Activated naive CD8-positive, alpha-beta T cell treated with anti-CD3 and anti-CD28 coated beads for 36 hours (primary cell): ENCODE data around the gene C1orf159. TPM values are rescaled to one million over a fixed set of nuclear protein-coding genes. Genes with fewer than 3 reads are reported as not detected.
"Not testable (repeated sequence)": the region's sequence is repeated elsewhere in the genome, so short reads cannot be mapped to it uniquely, and the experiment has no call there.

ENCODE experiments used
- DNase-seq: peaks from one replicate; pipeline ENCODE4 v3.0.0; 2021
- H3K27ac Mint-ChIP-seq: one replicate; pipeline ENCODE4 v1.8.0; 2022; ENCODE audit warnings: mild to moderate bottlenecking, moderate library complexity, mixed read lengths
- H3K27me3 Mint-ChIP-seq: one replicate; pipeline ENCODE4 v1.8.0; 2022; ENCODE audit warnings: mild to moderate bottlenecking, mixed read lengths
- H3K36me3 Mint-ChIP-seq: one replicate; pipeline ENCODE4 v1.8.0; 2021; ENCODE audit warnings: mild to moderate bottlenecking, mixed read lengths
- H3K4me1 Mint-ChIP-seq: one replicate; pipeline ENCODE4 v1.8.0; 2021; ENCODE audit warnings: mixed read lengths
- H3K4me3 Mint-ChIP-seq: one replicate; pipeline ENCODE4 v1.8.0; 2022; ENCODE audit warnings: mild to moderate bottlenecking, moderate library complexity, mixed read lengths
- H3K9me3 Mint-ChIP-seq: one replicate; pipeline ENCODE4 v1.8.0; 2022; ENCODE audit warnings: mixed read lengths
- total RNA-seq, 2 experiments: library from RNA; stranded (reverse); gene quantifications; one replicate each; pipeline ENCODE4 v1.2.3, GENCODE V29; 2021

C1orf159 gene
- total RNA-seq, 2 experiments from 2014 or later: 18.9 to 19.0 TPM

- peaks cover 4% of the 10 kb centered on the region for H3K36me3 Mint-ChIP-seq
- H3K4me1 Mint-ChIP-seq: peaks cover 15% of the 10 kb centered on the region
- no peaks in the 10 kb centered on the region for H3K9me3 Mint-ChIP-seq
- H3K27me3 Mint-ChIP-seq: no peaks in the 10 kb centered on the region
- no peak overlapping the region for H3K27ac Mint-ChIP-seq
- DNase-seq: peak; percentile 88
- H3K4me3 Mint-ChIP-seq: peak overlapping the region; percentile 74
These were observed 46.7 kb downstream of the C1orf159 start for GRCh38 chr1:1069056-1069710.

GRCh38 chr1:1068517-1069055 is 47.3 kb downstream of the C1orf159 start:
- peak overlapping the region; percentile 74 for H3K4me3 Mint-ChIP-seq
- no peak overlapping the region for H3K27ac Mint-ChIP-seq
- no peaks in the 10 kb centered on the region for H3K9me3 Mint-ChIP-seq
- peak; percentile 53 for DNase-seq
- H3K4me1 Mint-ChIP-seq: peaks cover 15% of the 10 kb centered on the region
- peaks cover 5% of the 10 kb centered on the region for H3K36me3 Mint-ChIP-seq
- no peaks in the 10 kb centered on the region for H3K27me3 Mint-ChIP-seq

GRCh38 chr1:1067860-1068516 is 47.9 kb downstream of the C1orf159 start:
- peaks cover 8% of the 10 kb centered on the region for H3K36me3 Mint-ChIP-seq
- no peak overlapping the region for H3K27ac Mint-ChIP-seq
- no peaks in the 10 kb centered on the region for H3K9me3 Mint-ChIP-seq
- no peak for DNase-seq
- peak overlapping the region; percentile 72 for H3K4me3 Mint-ChIP-seq
- no peaks in the 10 kb centered on the region for H3K27me3 Mint-ChIP-seq
- H3K4me1 Mint-ChIP-seq: peaks cover 18% of the 10 kb centered on the region

- Mint-ChIP-seq H3K4me3 (no peak overlapping the region), H3K27ac (no peak overlapping the region)
- DNase-seq: no peak
These were observed 48.5 kb downstream of the C1orf159 start for GRCh38 chr1:1067284-1067859.

GRCh38 chr1:1066403-1067283 is 49.2 kb downstream of the C1orf159 start:
- Mint-ChIP-seq H3K4me3 (no peak overlapping the region), H3K27me3 (no peaks in the 10 kb centered on the region), H3K9me3 (no peaks in the 10 kb centered on the region), H3K36me3 (peaks cover 11% of the 10 kb centered on the region), H3K4me1 (peaks cover 25% of the 10 kb centered on the region), H3K27ac (no peak overlapping the region)
- DNase-seq: peak; percentile 48

More at GRCh38 chr1:1067284-1067859, 48.5 kb downstream of the C1orf159 start:
- Mint-ChIP-seq H3K9me3 (no peaks in the 10 kb centered on the region), H3K4me1 (peaks cover 23% of the 10 kb centered on the region), H3K27me3 (no peaks in the 10 kb centered on the region), H3K36me3 (peaks cover 8% of the 10 kb centered on the region)

- DNase-seq, H3K27me3 Mint-ChIP-seq, H3K9me3 Mint-ChIP-seq: not testable (repeated sequence)
- H3K4me1 Mint-ChIP-seq: peaks cover 29% of the 10 kb centered on the region
- peaks cover 16% of the 10 kb centered on the region for H3K36me3 Mint-ChIP-seq
- H3K4me3 Mint-ChIP-seq: peak overlapping the region; percentile 74
- H3K27ac Mint-ChIP-seq: peak overlapping the region; percentile 35
These were observed 50.0 kb downstream of the C1orf159 start for GRCh38 chr1:1065940-1066304.

GRCh38 chr1:1065265-1065939 is 50.5 kb downstream of the C1orf159 start:
- Mint-ChIP-seq H3K27ac (peak overlapping the region; percentile 35), H3K4me3 (peak overlapping the region; percentile 74), H3K4me1 (peaks cover 32% of the 10 kb centered on the region), H3K27me3 (peaks cover 3% of the 10 kb centered on the region), H3K36me3 (peaks cover 20% of the 10 kb centered on the region), H3K9me3 (no peaks in the 10 kb centered on the region)
- no peak for DNase-seq

- H3K4me3 Mint-ChIP-seq: peak overlapping the region; percentile 91
- peak overlapping the region; percentile 89 for H3K27ac Mint-ChIP-seq
- H3K4me1 Mint-ChIP-seq: peaks cover 36% of the 10 kb centered on the region
- peaks cover 8% of the 10 kb centered on the region for H3K27me3 Mint-ChIP-seq
- peaks cover 23% of the 10 kb centered on the region for H3K36me3 Mint-ChIP-seq
- DNase-seq: peak; percentile 98
- no peaks in the 10 kb centered on the region for H3K9me3 Mint-ChIP-seq
These were observed 51.7 kb downstream of the C1orf159 start for GRCh38 chr1:1063945-1064831.

- H3K27ac Mint-ChIP-seq: peak overlapping the region; percentile 89
- peak overlapping the region; percentile 91 for H3K4me3 Mint-ChIP-seq
- H3K9me3 Mint-ChIP-seq: no peaks in the 10 kb centered on the region
- peaks cover 42% of the 10 kb centered on the region for H3K4me1 Mint-ChIP-seq
- H3K36me3 Mint-ChIP-seq: peaks cover 23% of the 10 kb centered on the region
- no peak for DNase-seq
- H3K27me3 Mint-ChIP-seq: peaks cover 14% of the 10 kb centered on the region
These were observed 52.5 kb downstream of the C1orf159 start for GRCh38 chr1:1063261-1063944.

GRCh38 chr1:1062348-1063163 is 53.3 kb downstream of the C1orf159 start:
- Mint-ChIP-seq H3K9me3 (no peaks in the 10 kb centered on the region), H3K4me3 (peak overlapping the region; percentile 91), H3K27ac (peak overlapping the region; percentile 89), H3K27me3 (peaks cover 23% of the 10 kb centered on the region), H3K4me1 (peaks cover 41% of the 10 kb centered on the region), H3K36me3 (peaks cover 22% of the 10 kb centered on the region)
- peak; percentile 29 for DNase-seq

GRCh38 chr1:1061682-1062345 is 54.1 kb downstream of the C1orf159 start:
- Mint-ChIP-seq H3K27ac (peak overlapping the region; percentile 89), H3K4me3 (peak overlapping the region; percentile 91), H3K36me3 (peaks cover 22% of the 10 kb centered on the region), H3K4me1 (peaks cover 41% of the 10 kb centered on the region), H3K27me3 (peaks cover 26% of the 10 kb centered on the region), H3K9me3 (no peaks in the 10 kb centered on the region)
- peak; percentile 3 for DNase-seq
